ENCODE data around the gene FBRS.
"Not testable (repeated sequence)": the region's sequence is repeated elsewhere in the genome, so short reads cannot be mapped to it uniquely, and the experiment has no call there.

The FBRS gene

DNA sequence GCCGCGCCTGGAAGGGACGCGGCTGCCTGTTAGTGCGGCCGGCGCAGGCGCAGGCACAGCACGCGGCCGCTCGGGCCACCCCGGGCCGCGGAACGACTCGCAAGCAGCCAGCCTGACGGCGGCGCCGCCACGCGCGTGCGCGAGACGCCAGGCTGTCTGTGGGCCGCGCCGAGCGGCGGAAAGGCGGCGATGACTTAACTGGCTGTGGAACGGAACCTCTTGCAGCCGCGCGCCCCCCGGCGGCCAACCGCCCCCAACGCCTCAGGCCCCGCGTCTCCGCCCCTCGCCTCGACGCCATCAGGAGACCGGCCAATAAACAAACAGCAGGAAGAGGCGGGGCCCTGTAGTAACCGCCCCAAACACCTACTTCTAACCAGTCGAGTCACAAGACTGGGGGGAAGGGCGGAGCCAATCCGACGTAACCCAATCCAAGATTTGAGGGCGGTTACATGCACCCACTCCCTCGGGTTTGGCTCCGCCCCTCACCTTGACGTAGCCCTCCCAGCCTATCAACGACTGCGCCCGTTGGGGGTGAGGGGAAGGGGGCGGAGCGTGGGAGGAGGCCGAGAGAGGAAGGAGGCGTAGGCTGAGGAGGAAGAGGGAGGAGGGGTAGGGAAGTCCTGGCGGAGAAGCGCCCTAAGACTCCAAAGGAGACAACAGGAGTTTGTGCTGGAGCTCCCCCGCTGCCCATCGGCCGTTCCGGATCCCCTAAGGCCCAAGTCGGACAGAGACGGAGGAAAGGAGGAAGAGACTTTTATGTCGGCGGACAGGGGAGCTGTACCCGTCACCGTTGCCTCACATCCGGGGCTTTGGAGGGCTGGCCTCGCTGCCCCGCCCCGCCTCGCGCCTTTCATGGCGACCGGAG is at the start of gene FBRS:
Gene FBRS (plus strand): TSS at position 566 of the 865 bp plus-strand sequence. CDS start 1,088 bp downstream, outside the sequence.
- DNase-seq: peak; percentile 100

- peak; percentile 41 for DNase-seq
Observed at GRCh38 chr16:30609002-30609925, 49.0 kb upstream of the FBRS start.

- DNase-seq: peak; percentile 98
Observed at GRCh38 chr16:30609926-30610839, 48.0 kb upstream of the FBRS start, which contains the start of gene ZNF689. Gene ZNF689, minus strand, starts transcription at chr16:30610389. Its CDS starts 348 bp downstream, at chr16:30610041.

GRCh38 chr16:30615358-30616091 is 42.7 kb upstream of the FBRS start:
- DNase-seq: peak; percentile 97

DNA sequence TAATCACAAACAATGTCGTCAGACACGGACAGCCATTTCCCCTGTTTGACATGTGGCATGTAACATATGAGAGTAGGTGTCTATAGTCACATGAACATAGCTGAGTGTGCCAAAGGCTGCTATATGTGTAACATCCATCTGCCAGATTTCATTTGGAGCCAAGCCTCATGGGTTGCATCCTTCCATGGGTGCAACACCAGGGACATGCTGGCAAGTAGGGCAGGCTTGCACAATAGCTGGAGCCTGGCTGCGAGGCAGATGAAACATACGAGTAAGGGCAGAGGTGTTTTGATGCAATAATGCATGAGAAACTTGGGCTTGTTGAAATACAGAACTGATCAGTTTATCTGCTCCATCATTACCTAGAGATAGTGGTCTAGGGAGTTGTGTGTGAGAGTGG is 39.0 kb upstream of the FBRS start:
- DNase-seq: no peak

DNA sequence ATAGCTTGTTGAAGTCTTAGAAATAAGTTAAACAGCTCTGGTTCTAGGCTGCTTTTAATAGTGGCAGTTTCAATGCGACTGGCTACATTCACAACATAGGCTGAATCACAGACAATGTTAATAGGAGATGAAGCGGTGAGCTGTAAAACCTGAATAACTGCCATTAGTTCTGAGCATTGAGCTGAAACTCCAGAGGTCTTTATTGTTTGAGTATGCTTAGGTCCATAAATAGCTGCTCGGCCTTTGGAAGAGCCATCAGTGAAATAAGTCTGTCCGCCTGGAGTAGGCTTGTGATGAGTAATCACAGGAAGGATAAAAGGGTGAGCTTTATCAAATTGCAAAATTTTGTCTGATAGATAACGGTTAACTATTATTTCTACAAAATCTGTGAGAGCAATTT is 38.6 kb upstream of the FBRS start:
- peak; percentile 69 for DNase-seq

DNA sequence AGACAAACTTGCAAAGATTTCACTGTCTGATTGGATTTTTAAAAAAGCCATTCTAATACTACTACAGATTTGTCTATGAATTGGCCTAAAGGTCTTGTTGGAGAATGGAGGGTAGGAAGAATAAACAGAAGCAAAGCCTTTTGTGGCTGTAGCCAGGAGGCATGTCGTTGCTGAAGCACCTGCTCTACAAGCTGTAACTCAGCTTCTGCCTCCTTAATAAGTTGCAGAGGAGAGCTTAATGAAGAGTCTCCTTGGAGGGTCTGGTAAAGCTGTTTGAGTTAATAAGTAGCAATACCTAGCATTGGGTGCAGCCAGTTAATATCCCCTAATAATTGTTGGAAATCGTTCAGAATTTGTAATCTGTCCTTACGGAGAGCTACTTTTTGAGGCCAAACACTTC is 38.1 kb upstream of the FBRS start:
- DNase-seq: peak; percentile 47

- no peak for DNase-seq
Observed at GRCh38 chr16:30621765-30622164, 36.5 kb upstream of the FBRS start.

DNA sequence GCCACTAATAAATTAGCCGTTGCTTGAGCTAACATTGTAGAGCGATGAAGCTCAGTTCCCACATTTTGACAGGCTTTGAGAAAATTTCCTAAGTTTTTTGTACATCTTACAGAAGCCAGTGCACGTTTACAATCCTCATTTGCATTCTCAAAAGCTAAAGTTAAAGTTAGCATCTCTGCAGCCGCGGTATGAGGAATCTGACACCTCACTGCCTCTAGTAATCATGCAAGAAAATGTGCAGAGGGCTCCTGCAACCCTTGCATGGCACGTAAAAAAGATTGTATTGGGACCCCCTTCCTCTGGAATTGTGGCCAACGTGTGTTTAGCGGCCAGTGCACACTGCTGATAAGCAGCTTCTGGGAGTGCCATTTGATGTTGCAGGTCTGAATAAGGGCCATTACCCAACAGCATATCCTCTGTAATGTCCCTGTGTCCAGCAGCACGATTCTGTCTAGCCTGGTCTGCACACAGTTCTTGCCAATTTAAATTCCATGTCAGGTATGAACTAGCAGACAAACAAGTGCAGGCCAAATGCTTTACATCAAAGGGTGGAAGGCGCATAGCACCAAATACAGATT is 35.7 kb upstream of the FBRS start:
- DNase-seq: no peak

GRCh38 chr16:30623536-30624283 is 34.5 kb upstream of the FBRS start:
- DNase-seq: no peak

DNA sequence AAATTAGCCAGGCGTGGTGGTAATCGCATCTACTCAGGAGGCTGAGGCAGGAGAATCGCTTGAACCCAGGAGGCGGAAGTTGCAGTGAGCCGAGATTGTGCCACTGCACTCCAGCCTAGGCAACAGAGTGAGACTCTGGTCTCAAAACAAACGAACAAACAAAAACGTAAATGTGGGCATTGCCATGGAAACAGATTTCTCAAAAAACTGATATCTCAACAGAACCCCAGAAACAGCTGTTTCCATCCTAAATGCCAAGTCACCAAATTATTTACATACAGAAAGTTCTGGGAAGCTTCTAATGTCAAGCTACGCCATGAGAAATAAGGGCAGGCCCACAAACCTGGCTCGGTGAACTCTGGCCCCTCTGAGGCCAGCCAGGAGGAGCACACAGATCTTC is 32.0 kb upstream of the FBRS start:
- no peak for DNase-seq

GRCh38 chr16:30628628-30629540 is 29.3 kb upstream of the FBRS start:
- DNase-seq: peak; percentile 70

GRCh38 chr16:30632454-30632853 is 25.8 kb upstream of the FBRS start:
- DNase-seq: not testable (repeated sequence)

- DNase-seq: no peak
Observed at GRCh38 chr16:30633526-30633925, 24.7 kb upstream of the FBRS start.

GRCh38 chr16:30636599-30636998 is 21.6 kb upstream of the FBRS start:
- DNase-seq: no peak

GRCh38 chr16:30637139-30637538 is 21.1 kb upstream of the FBRS start:
- not testable (repeated sequence) for DNase-seq

DNA sequence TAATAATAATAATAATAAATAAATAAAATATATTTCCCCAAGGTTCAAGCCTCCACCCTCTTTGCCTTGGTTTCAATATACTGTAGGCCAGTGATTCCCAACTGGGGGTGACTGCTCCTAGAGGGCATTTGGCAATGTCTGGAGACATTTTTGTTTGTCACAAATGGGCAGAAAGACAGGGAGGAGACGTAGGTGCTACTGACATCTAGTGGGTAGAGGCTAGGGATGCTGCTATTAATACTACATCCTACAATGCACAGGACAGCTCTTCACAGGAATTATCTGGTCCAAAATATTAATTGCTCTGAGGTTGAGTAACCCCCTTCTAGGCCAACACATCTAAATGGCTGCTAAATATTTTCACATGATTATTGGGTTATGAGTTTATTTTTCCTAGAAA is 20.3 kb upstream of the FBRS start:
- peak; percentile 71 for DNase-seq

GRCh38 chr16:30641378-30641982 is 16.8 kb upstream of the FBRS start:
- no peak for DNase-seq

DNA sequence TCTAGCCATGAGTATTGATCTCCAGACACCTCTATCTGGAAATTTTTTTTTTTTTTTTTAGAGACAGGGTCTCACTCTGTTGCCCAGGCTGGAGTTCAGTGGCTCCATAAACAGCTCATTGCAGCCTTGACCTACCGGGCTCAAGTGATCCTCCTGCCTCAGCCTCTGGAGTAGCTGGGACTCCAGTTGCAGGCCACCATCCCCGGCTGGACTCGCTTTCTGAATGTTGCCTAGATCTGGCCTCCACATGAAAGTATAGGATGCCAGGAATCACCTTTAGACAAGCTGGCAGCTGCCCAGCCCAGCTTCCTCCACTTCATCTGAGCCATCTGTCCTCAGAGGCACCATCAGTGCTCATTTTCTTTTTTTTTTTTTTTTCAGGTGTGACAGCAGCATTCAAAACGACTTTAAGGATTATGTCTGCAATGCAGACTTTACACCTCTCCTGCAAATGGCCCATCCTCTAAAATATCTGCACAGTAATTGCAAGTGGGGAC is 13.8 kb upstream of the FBRS start:
- no peak for DNase-seq
